Measurements from ENCODE around the gene RSU1. TPM values are rescaled to one million over a fixed set of nuclear protein-coding genes. Genes with fewer than 3 reads are reported as not detected.

RSU1 gene
- total RNA-seq, 1 donor from 2014 or later, result 81.6 TPM

DNA sequence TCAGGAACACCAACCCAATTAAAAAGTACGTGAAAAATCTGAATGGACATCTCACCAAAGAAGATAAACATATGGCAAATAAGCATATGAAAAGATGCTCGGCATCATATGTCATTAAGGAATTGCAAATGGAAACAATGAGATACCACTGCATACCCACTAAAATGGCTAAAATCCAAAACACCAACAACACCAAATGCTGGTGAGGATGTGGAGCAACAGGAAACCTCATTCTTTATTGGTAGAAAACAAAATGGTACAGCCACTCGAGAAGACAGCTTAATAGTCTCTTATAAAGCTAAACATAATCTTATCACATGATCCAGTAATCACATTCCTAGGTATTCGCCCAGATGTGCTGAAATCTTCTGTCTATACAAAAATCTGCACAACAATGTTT lies 13.1 kb downstream of the RSU1 start:
- DNase-seq (no peak), ATAC-seq (no peak)
- H3K4me3 ChIP-seq, result no peak overlapping the region
- TF ChIP-seq, protein P1, sequence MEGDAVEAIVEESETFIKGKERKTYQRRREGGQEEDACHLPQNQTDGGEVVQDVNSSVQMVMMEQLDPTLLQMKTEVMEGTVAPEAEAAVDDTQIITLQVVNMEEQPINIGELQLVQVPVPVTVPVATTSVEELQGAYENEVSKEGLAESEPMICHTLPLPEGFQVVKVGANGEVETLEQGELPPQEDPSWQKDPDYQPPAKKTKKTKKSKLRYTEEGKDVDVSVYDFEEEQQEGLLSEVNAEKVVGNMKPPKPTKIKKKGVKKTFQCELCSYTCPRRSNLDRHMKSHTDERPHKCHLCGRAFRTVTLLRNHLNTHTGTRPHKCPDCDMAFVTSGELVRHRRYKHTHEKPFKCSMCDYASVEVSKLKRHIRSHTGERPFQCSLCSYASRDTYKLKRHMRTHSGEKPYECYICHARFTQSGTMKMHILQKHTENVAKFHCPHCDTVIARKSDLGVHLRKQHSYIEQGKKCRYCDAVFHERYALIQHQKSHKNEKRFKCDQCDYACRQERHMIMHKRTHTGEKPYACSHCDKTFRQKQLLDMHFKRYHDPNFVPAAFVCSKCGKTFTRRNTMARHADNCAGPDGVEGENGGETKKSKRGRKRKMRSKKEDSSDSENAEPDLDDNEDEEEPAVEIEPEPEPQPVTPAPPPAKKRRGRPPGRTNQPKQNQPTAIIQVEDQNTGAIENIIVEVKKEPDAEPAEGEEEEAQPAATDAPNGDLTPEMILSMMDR (IDR thresholded peaks at IDR 0.05), result no peak
- no peaks in the 10 kb centered on the region for H3K36me3 ChIP-seq
- no peak overlapping the region for H3K27ac ChIP-seq
- H3K9me3 ChIP-seq, result no peaks in the 10 kb centered on the region
- intact Hi-C loops (cut with DNase I), result no loop called here
- peaks cover 5% of the 10 kb centered on the region for H3K4me1 ChIP-seq
- H3K27me3 ChIP-seq (ENCODE audit: low read depth), result no peaks in the 10 kb centered on the region

DNA sequence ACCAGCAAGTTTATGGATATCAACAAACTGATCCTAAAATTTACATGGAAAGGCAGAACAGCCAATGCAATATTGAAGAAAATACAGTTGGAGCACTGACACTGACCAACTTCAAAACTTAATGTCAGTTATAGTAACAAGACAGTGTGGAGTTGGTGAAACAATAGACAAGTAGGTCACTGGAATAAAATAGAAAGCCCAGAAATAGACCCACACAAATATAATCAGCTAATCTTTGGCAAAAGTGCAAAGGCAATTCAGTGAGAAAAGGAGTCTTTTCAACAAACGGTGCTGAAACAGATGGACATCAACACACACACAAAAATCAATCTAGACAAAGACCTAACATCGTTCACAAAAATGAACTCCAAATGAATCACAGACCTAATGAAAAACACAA lies 13.8 kb downstream of the RSU1 start:
- no peak for DNase-seq
- ATAC-seq, result no peak
- H3K9me3 ChIP-seq, result no peaks in the 10 kb centered on the region
- H3K4me1 ChIP-seq, result peaks cover 5% of the 10 kb centered on the region
- TF ChIP-seq, protein P1 (IDR thresholded peaks at IDR 0.05), result no peak
- intact Hi-C loops (cut with DNase I), result no loop called here
- no peaks in the 10 kb centered on the region for H3K27me3 ChIP-seq (ENCODE audit: low read depth)
- no peaks in the 10 kb centered on the region for H3K36me3 ChIP-seq
- H3K4me3 ChIP-seq, result no peak overlapping the region
- H3K27ac ChIP-seq, result no peak overlapping the region

DNA sequence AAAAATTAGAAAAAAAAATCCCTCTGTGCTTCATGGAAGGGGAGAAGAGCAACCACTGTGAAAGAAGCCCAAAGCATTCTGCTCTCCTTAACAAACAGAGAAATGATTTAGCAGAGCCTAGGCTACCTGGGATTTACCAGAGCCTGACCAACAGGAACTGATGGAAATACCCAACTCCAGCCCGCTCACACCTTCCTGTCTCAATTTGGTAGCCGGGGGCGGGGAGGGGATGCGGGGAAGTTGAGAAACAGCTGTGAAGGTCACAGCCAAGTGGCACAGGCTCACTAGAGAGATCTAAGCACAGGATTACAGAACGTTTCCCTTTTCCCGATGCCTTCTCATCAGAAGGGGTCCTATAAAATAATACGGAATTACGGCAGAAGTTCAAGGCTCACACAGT lies 17.6 kb downstream of the RSU1 start:
- Histone ChIP-seq H3K36me3 (no peaks in the 10 kb centered on the region), H3K9me3 (no peaks in the 10 kb centered on the region), H3K27ac (no peak overlapping the region), H3K4me3 (no peak overlapping the region), H3K27me3 (ENCODE audit: low read depth) (no peaks in the 10 kb centered on the region), H3K4me1 (peaks cover 5% of the 10 kb centered on the region)
- TF ChIP-seq, protein P1 (IDR thresholded peaks at IDR 0.05), result no peak
- intact Hi-C loops (cut with DNase I), result no loop called here
- ATAC-seq (no peak), DNase-seq (no peak)

DNA sequence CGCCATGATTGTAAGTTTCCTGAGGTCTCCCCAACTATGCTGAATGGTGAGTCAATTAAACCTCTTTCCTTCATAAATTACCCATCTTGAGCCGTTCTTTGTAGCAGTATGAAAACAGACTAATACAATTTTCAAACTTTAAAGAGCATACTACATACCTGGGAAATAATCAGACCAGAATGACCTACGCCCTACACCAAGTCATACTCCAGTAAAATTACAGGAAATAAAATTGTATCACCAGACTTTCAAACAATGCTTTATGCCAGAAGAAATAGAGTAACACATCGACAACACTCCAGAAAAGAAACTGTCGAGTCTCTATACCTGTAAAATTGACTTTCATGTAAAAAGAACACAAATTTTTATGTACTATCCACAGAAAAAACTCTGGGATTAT lies 18.7 kb downstream of the RSU1 start:
- TF ChIP-seq, protein P1 (IDR thresholded peaks at IDR 0.05), result no peak
- no peaks in the 10 kb centered on the region for H3K27me3 ChIP-seq (ENCODE audit: low read depth)
- H3K4me1 ChIP-seq, result peaks cover 2% of the 10 kb centered on the region
- ATAC-seq (no peak), DNase-seq (no peak)
- no peak overlapping the region for H3K27ac ChIP-seq
- intact Hi-C loops (cut with DNase I), result no loop called here
- H3K4me3 ChIP-seq, result no peak overlapping the region
- no peaks in the 10 kb centered on the region for H3K36me3 ChIP-seq
- H3K9me3 ChIP-seq, result no peaks in the 10 kb centered on the region

DNA sequence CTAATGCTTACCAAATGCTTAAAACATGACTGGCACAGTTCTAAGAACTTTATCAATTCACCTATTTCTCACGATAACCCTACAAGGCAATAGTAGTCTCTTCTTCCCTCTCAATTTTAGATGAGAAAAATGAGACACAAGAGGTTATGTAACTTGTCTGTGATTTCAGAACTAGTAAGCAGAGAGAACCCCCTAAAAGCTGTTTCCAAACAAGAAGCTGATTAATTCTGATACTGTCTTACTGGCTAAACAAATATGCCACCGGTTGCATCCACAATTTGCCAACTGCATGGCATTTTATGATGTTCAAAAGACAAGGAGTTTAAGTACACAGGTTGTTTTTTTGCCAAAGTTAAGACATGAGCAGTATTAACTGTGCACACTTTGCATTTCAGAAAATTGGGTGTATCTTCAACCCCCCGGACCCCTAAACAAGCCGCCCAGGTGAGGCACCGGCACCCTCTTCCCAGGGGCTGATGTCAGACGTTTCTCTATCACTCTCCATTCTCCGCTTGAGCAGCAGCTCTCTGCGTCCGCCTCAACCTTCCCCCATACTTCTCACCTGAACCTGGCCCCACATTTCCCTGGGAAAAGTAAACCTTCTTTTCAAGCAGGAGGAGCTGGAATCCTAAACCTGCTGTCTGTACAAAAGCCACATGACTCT lies 21.7 kb downstream of the RSU1 start:
- Histone ChIP-seq H3K27me3 (ENCODE audit: low read depth) (no peaks in the 10 kb centered on the region), H3K4me3 (no peak overlapping the region), H3K36me3 (no peaks in the 10 kb centered on the region), H3K27ac (no peak overlapping the region), H3K9me3 (no peaks in the 10 kb centered on the region), H3K4me1 (no peaks in the 10 kb centered on the region)
- DNase-seq (no peak), ATAC-seq (no peak)
- intact Hi-C loops (cut with DNase I), result no loop called here
- TF ChIP-seq, protein P1 (IDR thresholded peaks at IDR 0.05), result no peak
